Measurements from ENCODE around the gene FDX1.

- TF ChIP-seq CTCF (IDR thresholded peaks at IDR 0.05; ENCODE audit: poor library complexity, severe bottlenecking) (no peak), REST (IDR thresholded peaks at IDR 0.05; ENCODE audit: borderline replicate concordance) (no peak), EZH2 (IDR thresholded peaks at IDR 0.05; ENCODE audit: borderline replicate concordance, insufficient read depth, low read length, poor library complexity, severe bottlenecking) (no peak), POLR2AphosphoS5 (IDR thresholded peaks at IDR 0.05) (no peak), SMC3 (conservative IDR thresholded peaks at IDR 0.05; ENCODE audit: poor library complexity) (no peak), EP300 (conservative IDR thresholded peaks at IDR 0.05; ENCODE audit: poor library complexity, severe bottlenecking) (no peak), RAD21 (conservative IDR thresholded peaks at IDR 0.05) (no peak), TAF1 (IDR thresholded peaks at IDR 0.05; ENCODE audit: low read depth) (no peak)
Observed at GRCh38 chr11:110445437-110445836, 15.7 kb downstream of the FDX1 start.

All from neural cell (in vitro differentiated cells).